EL (cell line): Measurements from ENCODE around the gene TAS1R3.

Experiments
- DNase-seq: peaks from one replicate; pipeline ENCODE4 v3.0.0-alpha.2; 2016

The TAS1R3 gene

GRCh38 chr1:1331068-1331965, at the start of gene TAS1R3:
TSS of gene TAS1R3 (plus strand) at chr1:1331280. CDS start at chr1:1331346, 66 bp downstream.
- DNase-seq: peak; percentile 20

- DNase-seq: peak; percentile 65
These were observed 49.4 kb upstream of the TAS1R3 start for GRCh38 chr1:1281533-1282321.

GRCh38 chr1:1282998-1283397, 48.1 kb upstream of the TAS1R3 start:
- DNase-seq: peak; percentile 30

- peak; percentile 35 for DNase-seq
These were observed 47.3 kb upstream of the TAS1R3 start for GRCh38 chr1:1283821-1284220.

GRCh38 chr1:1284221-1285101, 46.6 kb upstream of the TAS1R3 start:
- DNase-seq: no peak

- DNase-seq: no peak
These were observed 45.9 kb upstream of the TAS1R3 start for GRCh38 chr1:1285102-1285571.

- no peak for DNase-seq
These were observed 45.3 kb upstream of the TAS1R3 start for GRCh38 chr1:1285611-1286311.

- no peak for DNase-seq
These were observed 44.5 kb upstream of the TAS1R3 start for GRCh38 chr1:1286313-1287261.

GRCh38 chr1:1287288-1288110, 43.6 kb upstream of the TAS1R3 start:
- DNase-seq: no peak

GRCh38 chr1:1290238-1290731, 40.8 kb upstream of the TAS1R3 start:
- DNase-seq: no peak

- DNase-seq: no peak
These were observed 40.0 kb upstream of the TAS1R3 start for GRCh38 chr1:1291023-1291528.

- DNase-seq: peak; percentile 44
These were observed 39.3 kb upstream of the TAS1R3 start for GRCh38 chr1:1291548-1292441.

GRCh38 chr1:1292442-1292779, 38.7 kb upstream of the TAS1R3 start:
- no peak for DNase-seq

GRCh38 chr1:1292851-1293250, 38.2 kb upstream of the TAS1R3 start:
- no peak for DNase-seq

- no peak for DNase-seq
These were observed 37.5 kb upstream of the TAS1R3 start for GRCh38 chr1:1293263-1294249.

GRCh38 chr1:1294250-1294890, 36.7 kb upstream of the TAS1R3 start:
- DNase-seq: no peak
